PC-9 (cell line): ENCODE results near the gene MED13L. TPM values are rescaled to one million over a fixed set of nuclear protein-coding genes. Genes with fewer than 3 reads are reported as not detected.

Source experiments
- BruUV-seq: library from RNA; stranded (reverse); fragments of 400-500 nt; replicated peaks from 2 replicates; lab custom pipeline; 2021; lab: Mats Ljungman, UMichigan
- CTCF ChIA-PET: fragments of 300-600 bp; sonication (Branson Sonifier 250); formaldehyde crosslinking; loops from one replicate; lab custom pipeline; 2022; ENCODE audit warnings: antibody characterized with exemption; lab: Charles Lee
- POLR2A ChIA-PET: fragments of 300-600 bp; sonication (Branson Sonifier 250); formaldehyde crosslinking; loops from one replicate; lab custom pipeline; 2022; ENCODE audit warnings: antibody characterized with exemption; ENCODE audit not compliant: unreplicated experiment; lab: Charles Lee
- DNase-seq, 2 experiments: peaks; one replicate each; pipeline versions ENCODE4 v3.0.0 to v3.0.0-alpha.2; 2015 to 2022; ENCODE audit warnings: mixed read lengths in 1 of 2
- H2AFZ ChIP-seq: fragments of 200-600 bp; sonication (generic); 2 replicates; pipeline ENCODE4 v1.8.1; 2017; ENCODE audit warnings: antibody characterized with exemption
- H3F3A ChIP-seq: fragments of 200-600 bp; sonication (generic); 2 replicates; pipeline ENCODE4 v1.8.1; 2017; ENCODE audit warnings: antibody characterized with exemption, mild to moderate bottlenecking, low read depth; ENCODE audit not compliant: insufficient read depth
- H3K27ac ChIP-seq: fragments of 200-600 bp; sonication (generic); 2 replicates; pipeline ENCODE4 v1.6.1; 2016; ENCODE audit warnings: mixed run types
- H3K27me3 ChIP-seq: fragments of 200-600 bp; sonication (generic); 2 replicates; pipeline ENCODE4 v1.6.1; 2016; ENCODE audit warnings: low read depth, mixed run types; ENCODE audit not compliant: insufficient read depth
- H3K36me3 ChIP-seq: fragments of 200-600 bp; sonication (generic); 2 replicates; pipeline ENCODE4 v1.6.1; 2016; ENCODE audit warnings: low read depth, mixed run types
- H3K4me1 ChIP-seq: fragments of 200-600 bp; sonication (generic); replicated peaks from 2 replicates; pipeline ENCODE4 v1.6.1; 2016; ENCODE audit warnings: mixed run types; ENCODE audit not compliant: insufficient read depth
- H3K4me2 ChIP-seq: fragments of 200-600 bp; sonication (generic); 2 replicates; pipeline ENCODE4 v1.6.1; 2017; ENCODE audit warnings: mixed run types
- H3K4me3 ChIP-seq: fragments of 200-600 bp; sonication (generic); 2 replicates; pipeline ENCODE4 v1.6.1; 2016; ENCODE audit warnings: mixed run types
- H3K79me2 ChIP-seq: fragments of 200-600 bp; sonication (generic); 2 replicates; pipeline ENCODE4 v1.6.1; 2017; ENCODE audit warnings: low read depth, mixed run types
- H3K9me2 ChIP-seq: fragments of 200-600 bp; sonication (generic); 2 replicates; pipeline ENCODE4 v1.8.1; 2017; ENCODE audit warnings: mild to moderate bottlenecking; ENCODE audit not compliant: insufficient read depth
- H3K9me3 ChIP-seq: fragments of 200-600 bp; sonication (generic); 2 replicates; pipeline ENCODE4 v1.8.1; 2016; ENCODE audit warnings: low read depth; ENCODE audit not compliant: insufficient read depth
- H4K20me1 ChIP-seq: fragments of 200-600 bp; sonication (generic); 2 replicates; pipeline ENCODE4 v1.8.1; 2017; ENCODE audit not compliant: insufficient read depth
- EZH2 ChIP-seq: fragments of 200-600 bp; sonication (generic); IDR thresholded peaks from 2 replicates; pipeline ENCODE4 v1.8.0; 2017; ENCODE audit warnings: antibody characterized with exemption, low read depth
- intact Hi-C: fragments of 100-400 bp; cut with micrococcal nuclease; formaldehyde crosslinking; loops from one replicate; pipeline ENCODE4 v1.10.0; 2022; ENCODE audit not compliant: unreplicated experiment
- total RNA-seq: library from RNA; stranded (reverse); gene quantifications from 2 replicates; pipeline ENCODE4 v1.2.3, GENCODE V29; 2021
- TF ChIP-seq, protein P1 (sequence below): fragments of 200-600 bp; sonication (generic); conservative IDR thresholded peaks from 2 replicates; pipeline ENCODE4 v1.6.1; 2017; ENCODE audit warnings: mixed run types, antibody characterized with exemption, mild to moderate bottlenecking, moderate library complexity

MED13L gene
- total RNA-seq, 1 experiment from 2014 or later, result 89.5 TPM

DNA sequence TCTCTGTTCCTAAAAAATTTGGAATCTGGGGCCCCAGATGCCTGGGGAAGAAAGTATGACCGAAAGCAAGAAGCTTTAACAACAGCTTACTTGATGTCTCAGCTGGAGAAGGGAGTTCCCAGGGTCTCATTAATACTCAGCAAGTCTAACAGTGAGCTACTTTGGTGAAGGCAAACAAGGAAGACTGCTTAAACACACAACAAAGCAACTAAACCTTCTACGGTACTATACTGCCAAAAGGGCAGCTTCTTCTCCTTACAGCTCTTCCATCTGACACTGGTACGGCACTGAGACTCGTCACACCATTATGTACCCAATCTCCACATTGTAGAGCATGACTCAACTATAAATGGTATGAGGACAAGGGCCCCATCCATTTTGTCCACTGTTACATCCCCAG lies 213.0 kb downstream of the MED13L start:
- DNase-seq, result no peak
- H3K4me2 ChIP-seq, result no peak overlapping the region
- H3K79me2 ChIP-seq, result peaks cover 56% of the 10 kb centered on the region

DNA sequence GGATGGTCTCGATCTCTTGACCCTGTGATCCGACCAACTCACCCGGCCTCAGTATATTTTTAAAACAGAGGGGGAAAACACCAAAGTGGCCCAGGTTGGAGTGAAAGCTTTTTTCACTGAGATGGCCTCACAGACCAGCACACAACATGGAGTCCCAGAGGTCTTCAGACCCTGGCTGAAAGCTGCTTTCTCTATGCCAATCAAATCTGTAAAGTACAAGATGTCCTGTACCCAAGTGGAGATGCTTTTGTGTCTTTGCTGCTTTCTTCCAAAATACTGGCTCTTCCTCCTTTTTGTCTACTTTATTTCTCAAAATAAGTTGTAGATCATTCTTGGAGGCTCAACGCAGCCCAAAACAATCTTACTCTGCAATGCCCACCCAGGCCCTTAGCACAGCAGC lies 214.8 kb downstream of the MED13L start:
- ChIA-PET CTCF (no interaction called here), POLR2A (no interaction called here)
- H3K27me3 ChIP-seq, result no peaks in the 10 kb centered on the region
- H3K4me1 ChIP-seq, result no peaks in the 10 kb centered on the region
- H4K20me1 ChIP-seq, result peaks cover 19% of the 10 kb centered on the region
- no peaks in the 10 kb centered on the region for H3K36me3 ChIP-seq
- BruUV-seq, result no TSS peak
- TF ChIP-seq, protein P1, sequence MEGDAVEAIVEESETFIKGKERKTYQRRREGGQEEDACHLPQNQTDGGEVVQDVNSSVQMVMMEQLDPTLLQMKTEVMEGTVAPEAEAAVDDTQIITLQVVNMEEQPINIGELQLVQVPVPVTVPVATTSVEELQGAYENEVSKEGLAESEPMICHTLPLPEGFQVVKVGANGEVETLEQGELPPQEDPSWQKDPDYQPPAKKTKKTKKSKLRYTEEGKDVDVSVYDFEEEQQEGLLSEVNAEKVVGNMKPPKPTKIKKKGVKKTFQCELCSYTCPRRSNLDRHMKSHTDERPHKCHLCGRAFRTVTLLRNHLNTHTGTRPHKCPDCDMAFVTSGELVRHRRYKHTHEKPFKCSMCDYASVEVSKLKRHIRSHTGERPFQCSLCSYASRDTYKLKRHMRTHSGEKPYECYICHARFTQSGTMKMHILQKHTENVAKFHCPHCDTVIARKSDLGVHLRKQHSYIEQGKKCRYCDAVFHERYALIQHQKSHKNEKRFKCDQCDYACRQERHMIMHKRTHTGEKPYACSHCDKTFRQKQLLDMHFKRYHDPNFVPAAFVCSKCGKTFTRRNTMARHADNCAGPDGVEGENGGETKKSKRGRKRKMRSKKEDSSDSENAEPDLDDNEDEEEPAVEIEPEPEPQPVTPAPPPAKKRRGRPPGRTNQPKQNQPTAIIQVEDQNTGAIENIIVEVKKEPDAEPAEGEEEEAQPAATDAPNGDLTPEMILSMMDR, result no peak
- no peak for TF ChIP-seq EZH2
- H3K27ac ChIP-seq, result no peak overlapping the region
- H3K4me3 ChIP-seq, result no peak overlapping the region
- intact Hi-C loops, result no loop called here
- DNase-seq, result no peak
- no peaks in the 10 kb centered on the region for H3K9me3 ChIP-seq
- no peak overlapping the region for H3K4me2 ChIP-seq
- no peaks in the 10 kb centered on the region for H3F3A ChIP-seq
- H2AFZ ChIP-seq, result no peak overlapping the region
- no peaks in the 10 kb centered on the region for H3K9me2 ChIP-seq
- H3K79me2 ChIP-seq, result peaks cover 62% of the 10 kb centered on the region

More for the DNA sequence above, 213.0 kb downstream of the MED13L start:
- BruUV-seq, result no TSS peak
- no peak overlapping the region for H3K4me3 ChIP-seq
- H2AFZ ChIP-seq, result no peak overlapping the region
- intact Hi-C loops, result no loop called here
- H3K27me3 ChIP-seq, result no peaks in the 10 kb centered on the region
- H3K36me3 ChIP-seq, result no peaks in the 10 kb centered on the region
- ChIA-PET POLR2A (interaction anchor here (0.6 kb wide), 1 partner anchor 162 kb away, joined by 3 read pairs; no protein-coding TSS in a partner anchor), CTCF (no interaction called here)
- no peak overlapping the region for H3K27ac ChIP-seq
- H3F3A ChIP-seq, result no peaks in the 10 kb centered on the region
- H4K20me1 ChIP-seq, result peaks cover 26% of the 10 kb centered on the region
- H3K9me3 ChIP-seq, result no peaks in the 10 kb centered on the region
- TF ChIP-seq, protein P1, result no peak
- no peak for TF ChIP-seq EZH2
- no peaks in the 10 kb centered on the region for H3K4me1 ChIP-seq
- H3K9me2 ChIP-seq, result no peaks in the 10 kb centered on the region

DNA sequence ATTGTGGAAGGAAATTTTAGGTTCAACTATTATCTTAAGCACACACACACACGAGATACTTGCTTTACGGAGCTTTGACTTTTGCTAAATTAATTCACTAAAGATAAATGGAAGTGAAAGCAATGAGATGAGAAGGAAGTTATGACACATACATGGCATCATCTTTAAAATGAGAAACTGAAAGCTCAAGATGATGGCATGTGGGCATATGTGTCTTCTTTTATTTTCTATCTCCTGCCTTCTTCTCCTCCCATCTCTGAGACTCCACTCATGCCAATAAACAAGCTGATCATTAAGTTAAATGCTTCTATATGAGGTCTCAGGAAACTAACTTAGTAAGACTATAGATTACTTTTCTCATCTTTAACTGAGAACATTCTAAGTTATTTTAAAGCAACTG lies 216.7 kb downstream of the MED13L start:
- Histone ChIP-seq H3K4me3 (no peak overlapping the region), H3K36me3 (no peaks in the 10 kb centered on the region), H2AFZ (no peak overlapping the region), H3K4me1 (no peaks in the 10 kb centered on the region), H3K9me2 (no peaks in the 10 kb centered on the region), H3K79me2 (peaks cover 67% of the 10 kb centered on the region), H3K27ac (no peak overlapping the region), H3F3A (no peaks in the 10 kb centered on the region), H3K9me3 (no peaks in the 10 kb centered on the region), H4K20me1 (peaks cover 27% of the 10 kb centered on the region), H3K4me2 (no peak overlapping the region), H3K27me3 (no peaks in the 10 kb centered on the region)
- no peak for DNase-seq
- TF ChIP-seq, protein P1, result no peak
- no peak for TF ChIP-seq EZH2
- ChIA-PET CTCF (no interaction called here), POLR2A (no interaction called here)
- intact Hi-C loops, result no loop called here
- BruUV-seq, result no TSS peak
